BJ (cell line): ENCODE measurements around the gene SENP8. TPM values are rescaled to one million over a fixed set of nuclear protein-coding genes. Genes with fewer than 3 reads are reported as not detected.

Experiments used
- CTCF ChIA-PET: fragments of 350-600 bp; formaldehyde crosslinking; extraction: SDS; loops from one replicate; lab custom pipeline; 2021; ENCODE audit warnings: antibody characterized with exemption, inconsistent platforms; lab: Yijun Ruan, JAX
- POLR2A ChIA-PET: fragments of 300-600 bp; sonication (Branson Sonifier 250); formaldehyde crosslinking; extraction: SDS; loops from one replicate; lab custom pipeline; 2021; ENCODE audit warnings: antibody characterized with exemption; lab: Charles Lee
- DNase-seq: peaks from one replicate; pipeline ENCODE4 v3.0.0-alpha.2; 2011; ENCODE audit warnings: low read depth
- H3K27me3 ChIP-seq: 2 replicates; pipeline ENCODE4 v1.6.0; 2011; ENCODE audit warnings: low read length; ENCODE audit not compliant: control insufficient read depth, insufficient read depth
- H3K36me3 ChIP-seq: 2 replicates; pipeline ENCODE4 v1.5.1; 2011; ENCODE audit warnings: low read length; ENCODE audit not compliant: control insufficient read depth, insufficient read depth
- H3K4me3 ChIP-seq: 2 replicates; pipeline ENCODE4 v1.5.1; 2011; ENCODE audit warnings: low read depth, mild to moderate bottlenecking, control low read depth, low read length
- polyA plus RNA-seq: library from polyadenylated mRNA; depleted of rRNA; stranded (reverse); fragments of >200 nt; gene quantifications from 2 replicates; pipeline ENCODE4 v1.2.3, GENCODE V29; 2011
- TF ChIP-seq, protein P1 (sequence below): IDR thresholded peaks from 2 replicates; pipeline ENCODE4 v1.5.1; 2011; ENCODE audit warnings: low read depth, mild to moderate bottlenecking, control low read depth, inconsistent platforms, low read length, moderate library complexity; ENCODE audit not compliant: insufficient read depth

SENP8 gene
- polyA plus RNA-seq, 1 experiment, result 3.1 TPM

DNA sequence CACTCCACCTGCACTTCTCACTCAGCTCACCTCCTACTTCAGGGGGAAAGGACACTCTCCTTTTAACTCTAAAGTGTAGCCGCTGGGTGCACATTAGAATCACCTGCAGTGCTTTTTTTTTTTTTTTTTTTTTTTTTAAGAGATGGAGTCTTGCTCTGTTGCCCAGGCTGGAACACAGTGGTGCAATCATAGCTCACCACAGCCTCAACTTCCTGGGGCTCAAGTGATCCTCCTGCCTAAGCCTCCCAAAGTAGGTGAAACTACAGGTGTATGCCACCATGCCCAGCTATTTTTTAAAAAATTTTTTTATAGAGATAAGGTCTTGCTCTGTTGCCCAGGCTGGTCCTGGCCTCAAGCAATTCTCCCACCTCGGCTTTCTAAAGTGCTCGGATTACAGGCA, 58.5 kb downstream of the SENP8 start:
- ChIA-PET POLR2A (interaction anchor here (0.7 kb wide), 1 partner anchor 21 kb away, joined by 8 read pairs; no protein-coding TSS in a partner anchor), CTCF (interaction anchor here (0.7 to 2.5 kb wide), 3 partner anchors 21 to 59 kb away, joined by 3 to 9 read pairs (median 3); partner anchors contain the start of gene GRAMD2A)
- H3K36me3 ChIP-seq, result no peaks in the 10 kb centered on the region
- H3K27me3 ChIP-seq, result peaks cover 12% of the 10 kb centered on the region
- TF ChIP-seq, protein P1, sequence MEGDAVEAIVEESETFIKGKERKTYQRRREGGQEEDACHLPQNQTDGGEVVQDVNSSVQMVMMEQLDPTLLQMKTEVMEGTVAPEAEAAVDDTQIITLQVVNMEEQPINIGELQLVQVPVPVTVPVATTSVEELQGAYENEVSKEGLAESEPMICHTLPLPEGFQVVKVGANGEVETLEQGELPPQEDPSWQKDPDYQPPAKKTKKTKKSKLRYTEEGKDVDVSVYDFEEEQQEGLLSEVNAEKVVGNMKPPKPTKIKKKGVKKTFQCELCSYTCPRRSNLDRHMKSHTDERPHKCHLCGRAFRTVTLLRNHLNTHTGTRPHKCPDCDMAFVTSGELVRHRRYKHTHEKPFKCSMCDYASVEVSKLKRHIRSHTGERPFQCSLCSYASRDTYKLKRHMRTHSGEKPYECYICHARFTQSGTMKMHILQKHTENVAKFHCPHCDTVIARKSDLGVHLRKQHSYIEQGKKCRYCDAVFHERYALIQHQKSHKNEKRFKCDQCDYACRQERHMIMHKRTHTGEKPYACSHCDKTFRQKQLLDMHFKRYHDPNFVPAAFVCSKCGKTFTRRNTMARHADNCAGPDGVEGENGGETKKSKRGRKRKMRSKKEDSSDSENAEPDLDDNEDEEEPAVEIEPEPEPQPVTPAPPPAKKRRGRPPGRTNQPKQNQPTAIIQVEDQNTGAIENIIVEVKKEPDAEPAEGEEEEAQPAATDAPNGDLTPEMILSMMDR, result no peak
- no peak for DNase-seq
- H3K4me3 ChIP-seq, result no peak overlapping the region

DNA sequence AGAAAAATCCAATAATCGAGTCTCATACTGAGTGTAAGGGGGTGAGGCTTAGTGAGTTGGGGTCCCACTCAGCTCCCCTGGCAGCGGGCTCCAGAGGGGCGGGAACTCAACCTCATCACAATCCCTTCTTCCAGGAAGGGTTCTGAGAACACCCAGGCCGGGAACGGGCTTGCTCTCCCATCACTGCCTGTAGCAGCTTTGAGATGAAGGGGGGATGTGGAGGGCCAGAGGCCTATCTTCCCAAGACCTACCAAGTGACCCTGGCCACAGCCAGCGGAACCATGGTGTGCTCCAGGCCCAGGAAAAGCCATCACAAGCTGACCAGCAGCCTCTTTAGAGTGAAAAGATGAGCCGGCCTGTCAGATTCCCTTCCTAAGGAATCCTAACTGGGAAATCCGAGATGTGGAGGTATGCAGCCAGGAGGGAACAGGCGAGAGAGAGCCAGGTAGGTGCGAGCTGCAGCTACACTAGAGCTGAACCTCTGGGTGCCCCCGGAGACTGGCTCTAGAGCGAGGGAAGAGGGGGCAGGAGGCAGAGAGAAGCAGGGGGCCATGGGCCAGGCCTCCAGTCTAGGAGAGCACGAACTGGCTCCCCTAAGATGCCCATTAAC, 60.9 kb downstream of the SENP8 start:
- ChIA-PET POLR2A (no interaction called here), CTCF (no interaction called here)
- Histone ChIP-seq H3K27me3 (peaks cover 16% of the 10 kb centered on the region), H3K4me3 (no peak overlapping the region), H3K36me3 (no peaks in the 10 kb centered on the region)
- no peak for DNase-seq
- TF ChIP-seq, protein P1, result no peak

- TF ChIP-seq, protein P1, result no peak
- no peak for DNase-seq
- CTCF ChIA-PET, result no interaction called here
- Histone ChIP-seq H3K36me3 (no peaks in the 10 kb centered on the region), H3K4me3 (no peak overlapping the region), H3K27me3 (peaks cover 14% of the 10 kb centered on the region)
- POLR2A ChIA-PET, result no interaction called here
Measured at GRCh38 chr15:72179950-72180581, 61.9 kb downstream of the SENP8 start.

GRCh38 chr15:72180761-72181324, 62.6 kb downstream of the SENP8 start:
- DNase-seq, result no peak
- H3K27me3 ChIP-seq, result peaks cover 14% of the 10 kb centered on the region
- CTCF ChIA-PET, result interaction anchor here (1.0 kb wide), 2 partner anchors 46 to 195 kb away, joined by 3 read pairs; no protein-coding TSS in a partner anchor
- no peak overlapping the region for H3K4me3 ChIP-seq
- POLR2A ChIA-PET, result no interaction called here
- TF ChIP-seq, protein P1, result no peak
- H3K36me3 ChIP-seq, result no peaks in the 10 kb centered on the region

- Histone ChIP-seq H3K36me3 (no peaks in the 10 kb centered on the region), H3K4me3 (no peak overlapping the region), H3K27me3 (peaks cover 11% of the 10 kb centered on the region)
- POLR2A ChIA-PET, result no interaction called here
- TF ChIP-seq, protein P1, result no peak
- no peak for DNase-seq
- CTCF ChIA-PET, result interaction anchor here (1.0 to 1.4 kb wide), 3 partner anchors 14 to 197 kb away, joined by 3 to 4 read pairs (median 3); no protein-coding TSS in a partner anchor
Measured at GRCh38 chr15:72182244-72182643, 64.0 kb downstream of the SENP8 start.
